Keratinocyte (primary cell): ENCODE results near the gene RERE. TPM values are rescaled to one million over a fixed set of nuclear protein-coding genes. Genes with fewer than 3 reads are reported as not detected.

Experiments
- DNase-seq: peaks from one replicate; pipeline ENCODE4 v3.0.0-alpha.2; 2011; ENCODE audit warnings: low read depth, missing footprints, low spot score
- FAIRE-seq: peaks from 2 replicates; lab custom pipeline; 2011; peaks lifted over from hg19 to GRCh38; lab: Jason Lieb, UNC
- H2AFZ ChIP-seq: 2 replicates; pipeline ENCODE4 v1.6.0; 2012; ENCODE audit warnings: low read length, control low read depth, inconsistent platforms; ENCODE audit not compliant: control insufficient read depth
- H3K27ac ChIP-seq: 2 replicates; pipeline ENCODE4 v1.5.1; 2011; ENCODE audit warnings: low read length; ENCODE audit not compliant: control insufficient read depth, insufficient read depth
- H3K27me3 ChIP-seq: 3 replicates; pipeline ENCODE4 v1.6.0; 2011; ENCODE audit warnings: low read length; ENCODE audit not compliant: control insufficient read depth, insufficient read depth; ENCODE audit errors: extremely low read depth
- H3K36me3 ChIP-seq, 2 experiments: 2 replicates in 1 of 2; 3 replicates in 1 of 2; pipeline ENCODE4 v1.5.1; 2011; ENCODE audit warnings: low read length in 2 of 2, mild to moderate bottlenecking in 1 of 2; ENCODE audit not compliant: control insufficient read depth in 2 of 2, insufficient read depth in 2 of 2; ENCODE audit errors: extremely low read depth in 1 of 2
- H3K4me1 ChIP-seq: 3 replicates; pipeline ENCODE4 v1.5.1; 2011; ENCODE audit warnings: low read length; ENCODE audit not compliant: control insufficient read depth, insufficient read depth; ENCODE audit errors: extremely low read depth
- H3K4me2 ChIP-seq: 3 replicates; pipeline ENCODE4 v1.6.0; 2011; ENCODE audit warnings: low read depth, low read length; ENCODE audit not compliant: control insufficient read depth, insufficient read depth; ENCODE audit errors: extremely low read depth
- H3K4me3 ChIP-seq, 3 experiments: fragments of 200-600 bp in 1 of 3; sonication (generic) in 1 of 3; 2 replicates in 2 of 3; 3 replicates in 1 of 3; pipeline ENCODE4 v1.5.1; 2011 to 2016; ENCODE audit warnings: low read length in 3 of 3, mild to moderate bottlenecking in 3 of 3, control low read depth in 2 of 3, inconsistent platforms in 1 of 3, low read depth in 1 of 3, mixed read lengths in 1 of 3, mixed run types in 1 of 3, moderate library complexity in 1 of 3; ENCODE audit not compliant: control insufficient read depth in 2 of 3, insufficient read depth in 2 of 3; ENCODE audit errors: extremely low read depth in 1 of 3
- H3K79me2 ChIP-seq: 2 replicates; pipeline ENCODE4 v1.6.0; 2012; ENCODE audit warnings: low read length; ENCODE audit not compliant: control insufficient read depth, insufficient read depth
- H3K9ac ChIP-seq: 3 replicates; pipeline ENCODE4 v1.6.0; 2011; ENCODE audit warnings: low read length; ENCODE audit not compliant: control insufficient read depth, insufficient read depth; ENCODE audit errors: extremely low read depth
- H3K9me1 ChIP-seq: 3 replicates; pipeline ENCODE4 v1.6.0; 2011; ENCODE audit warnings: low read length; ENCODE audit not compliant: control insufficient read depth, insufficient read depth; ENCODE audit errors: extremely low read depth
- H3K9me3 ChIP-seq: 2 replicates; pipeline ENCODE4 v1.5.1; 2012; ENCODE audit warnings: low read depth, low read length; ENCODE audit not compliant: control insufficient read depth
- H4K20me1 ChIP-seq: 3 replicates; pipeline ENCODE4 v1.6.0; 2011; ENCODE audit warnings: low read length; ENCODE audit not compliant: control insufficient read depth, insufficient read depth; ENCODE audit errors: extremely low read depth
- CTCF ChIP-seq, 3 experiments: IDR thresholded peaks in 1 of 3; conservative IDR thresholded peaks in 1 of 3; optimal IDR thresholded peaks in 1 of 3; 2 replicates in 2 of 3; 3 replicates in 1 of 3; pipeline versions ENCODE3 to v1.5.1; 2011; ENCODE audit warnings: low read length in 3 of 3, mild to moderate bottlenecking in 3 of 3, moderate library complexity in 2 of 3, control low read depth in 1 of 3, inconsistent platforms in 1 of 3; ENCODE audit not compliant: insufficient read depth in 2 of 3; ENCODE audit errors: extremely low read depth in 1 of 3
- EZH2 ChIP-seq: IDR thresholded peaks from one replicate; pipeline ENCODE4 v1.6.1; 2012; ENCODE audit warnings: inconsistent platforms, mild to moderate bottlenecking, low read length, moderate library complexity
- dilution Hi-C: fragments of 300-500 bp; cut with MboI; formaldehyde crosslinking; loops from one replicate; pipeline ENCODE4 v1.7.0; 2020; ENCODE audit warnings: low sequenced_read_pairs; ENCODE audit not compliant: extremely low pct_ligation_motif_present
- polyA plus RNA-seq, 5 experiments: library from polyadenylated mRNA; depleted of rRNA in 3 of 5; stranded (reverse) in 3 of 5; stranded (forward) in 1 of 5; unstranded in 1 of 5; fragments of >200 nt; gene quantifications; 1 replicate in 1 of 5; 2 replicates in 3 of 5; 3 replicates in 1 of 5; pipeline versions ENCODE4 v1.2.1 to v1.2.3, GENCODE V29; 2011 to 2012; ENCODE audit warnings: missing spikeins in 2 of 5, low read depth in 1 of 5, low replicate concordance in 1 of 5

Gene RERE
- polyA plus RNA-seq, 1 donor (not counting 4 experiments of a cell fraction or from before 2014, with no cell fraction given): 3.8 TPM

- dilution Hi-C loops: loop anchor here (25.0 kb wide), 1 partner anchor 108 kb away; no protein-coding TSS in a partner anchor
- H4K20me1 ChIP-seq: no peaks in the 10 kb centered on the region
- no peak overlapping the region for H3K9ac ChIP-seq
Observed at GRCh38 chr1:8745346-8745745, 72.1 kb downstream of the RERE start.

GRCh38 chr1:8742022-8742924, 75.2 kb downstream of the RERE start:
- H3K27me3 ChIP-seq: no peaks in the 10 kb centered on the region
- H3K9me1 ChIP-seq: no peaks in the 10 kb centered on the region
- H3K79me2 ChIP-seq: peaks cover 4% of the 10 kb centered on the region
- TF ChIP-seq EZH2 (no peak), CTCF (optimal IDR thresholded peaks at IDR 0.05 in 1 of 3, IDR thresholded peaks at IDR 0.05 in 1 of 3, conservative IDR thresholded peaks at IDR 0.05 in 1 of 3; ENCODE audit: extremely low read depth in 1 of 3, insufficient read depth in 2 of 3, low read length in 3 of 3) (no peak)
- H3K4me1 ChIP-seq: peaks cover 12% of the 10 kb centered on the region
- H4K20me1 ChIP-seq: no peaks in the 10 kb centered on the region
- no peak overlapping the region for H2AFZ ChIP-seq
- H3K4me3 ChIP-seq: no peak overlapping the region
- H3K27ac ChIP-seq: no peak overlapping the region
- H3K9ac ChIP-seq: no peak overlapping the region
- no peak for DNase-seq
- FAIRE-seq: no peak
- dilution Hi-C loops: loop anchor here (25.0 kb wide), 1 partner anchor 105 kb away; no protein-coding TSS in a partner anchor
- H3K4me2 ChIP-seq: no peak overlapping the region
- peaks cover 2% of the 10 kb centered on the region for H3K9me3 ChIP-seq
- peaks cover 0 to 2% of the 10 kb centered on the region in 2 experiments for H3K36me3 ChIP-seq

More at GRCh38 chr1:8745346-8745745, 72.1 kb downstream of the RERE start:
- Histone ChIP-seq H3K36me3 (no peaks in the 10 kb centered on the region), H3K4me3 (no peak overlapping the region), H3K9me3 (no peaks in the 10 kb centered on the region), H3K27ac (no peak overlapping the region), H3K27me3 (no peaks in the 10 kb centered on the region), H3K9me1 (no peaks in the 10 kb centered on the region), H3K4me2 (no peak overlapping the region), H2AFZ (no peak overlapping the region), H3K4me1 (peaks cover 6% of the 10 kb centered on the region), H3K79me2 (no peaks in the 10 kb centered on the region)
- TF ChIP-seq EZH2: no peak
- TF ChIP-seq CTCF (optimal IDR thresholded peaks at IDR 0.05 in 1 of 3, IDR thresholded peaks at IDR 0.05 in 1 of 3, conservative IDR thresholded peaks at IDR 0.05 in 1 of 3; ENCODE audit: extremely low read depth in 1 of 3, insufficient read depth in 2 of 3, low read length in 3 of 3): no peak
- FAIRE-seq (no peak), DNase-seq (no peak)
